Mesodermal cell (in vitro differentiated cells): Measurements from ENCODE around the gene MICAL3.
A peak's percentile ranks its signal among the peaks of the same experiment; 100 is the strongest.
"Not testable (repeated sequence)": the region's sequence is repeated elsewhere in the genome, so short reads cannot be mapped to it uniquely, and the experiment has no call there.

Experiments
- H3K27ac ChIP-seq: 2 replicates; pipeline ENCODE4 v1.7.0; 2013; ENCODE audit warnings: mild to moderate bottlenecking, low read depth, low read length, moderate library complexity; ENCODE audit not compliant: severe bottlenecking
- H3K36me3 ChIP-seq: 2 replicates; pipeline ENCODE4 v1.7.1; 2013; ENCODE audit warnings: mild to moderate bottlenecking, low read length, moderate library complexity; ENCODE audit not compliant: control insufficient read depth, insufficient read depth
- H3K4me1 ChIP-seq: one replicate; pipeline ENCODE4 v1.7.1; 2013; ENCODE audit warnings: mild to moderate bottlenecking, low read length; ENCODE audit not compliant: insufficient read depth, control insufficient read depth, poor library complexity, severe bottlenecking
- H3K4me3 ChIP-seq: 2 replicates; pipeline ENCODE4 v1.7.0; 2013; ENCODE audit warnings: low read length, control low read depth, mild to moderate bottlenecking; ENCODE audit not compliant: insufficient read depth, poor library complexity, severe bottlenecking; ENCODE audit errors: extremely low read depth
- H3K9me3 ChIP-seq: 2 replicates; pipeline ENCODE4 v1.7.1; 2013; ENCODE audit warnings: mild to moderate bottlenecking, low read length, moderate library complexity; ENCODE audit not compliant: control insufficient read depth
- WGBS, 2 experiments: methylation state at CpG; one replicate each; pipeline ENCODE4 v1.1.5; 2013; ENCODE audit warnings: missing lambda C conversion rate in 2 of 2; ENCODE audit not compliant: insufficient coverage in 2 of 2; 5-methylcytosine and 5-hydroxymethylcytosine counted together

Gene MICAL3

GRCh38 chr22:18067548-18068341 lies 43.4 kb upstream of the MICAL3 start:
- no peak overlapping the region for H3K27ac ChIP-seq
- peaks cover 6% of the 10 kb centered on the region for H3K4me1 ChIP-seq
- 80 to 84% methylated on average over 9 to 11 of the region's 14 CpGs for WGBS, 2 experiments
- H3K4me3 ChIP-seq: no peak overlapping the region
- H3K9me3 ChIP-seq: no peaks in the 10 kb centered on the region
- H3K36me3 ChIP-seq: no peaks in the 10 kb centered on the region

- Histone ChIP-seq H3K27ac (no peak overlapping the region), H3K4me1 (peaks cover 7% of the 10 kb centered on the region), H3K4me3 (no peak overlapping the region), H3K9me3 (no peaks in the 10 kb centered on the region), H3K36me3 (no peaks in the 10 kb centered on the region)
- WGBS, 2 experiments: 86 to 100% methylated on average over 1 to 3 of the region's 3 CpGs
These were observed 42.8 kb upstream of the MICAL3 start for GRCh38 chr22:18067121-18067520.

- H3K27ac ChIP-seq: no peak overlapping the region
- 82 to 90% methylated on average over 10 of the region's 12 CpGs for WGBS, 2 experiments
- peaks cover 8% of the 10 kb centered on the region for H3K4me1 ChIP-seq
- no peak overlapping the region for H3K4me3 ChIP-seq
- no peaks in the 10 kb centered on the region for H3K36me3 ChIP-seq
- no peaks in the 10 kb centered on the region for H3K9me3 ChIP-seq
These were observed 42.0 kb upstream of the MICAL3 start for GRCh38 chr22:18066181-18066859.

DNA sequence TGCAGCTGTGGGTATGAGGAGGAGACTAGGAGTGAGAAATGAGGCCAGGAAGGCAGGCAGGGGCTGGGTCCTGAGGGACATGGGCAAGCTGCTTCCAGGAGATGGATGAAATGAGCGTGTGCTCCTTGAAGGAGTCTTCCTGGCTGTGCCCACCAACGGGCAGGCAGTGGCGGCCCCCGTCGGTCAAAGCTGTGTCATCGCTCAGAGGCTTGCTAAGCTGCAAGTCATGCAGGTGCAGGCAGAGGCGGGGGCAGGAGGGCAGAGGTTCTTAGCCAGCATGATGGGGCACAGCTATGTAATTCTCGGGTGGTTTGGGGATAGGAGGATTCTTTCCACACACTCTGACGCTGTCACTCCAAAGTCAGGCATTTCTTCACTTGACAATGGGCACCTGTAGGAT lies 40.9 kb upstream of the MICAL3 start:
- Histone ChIP-seq H3K9me3 (no peaks in the 10 kb centered on the region), H3K36me3 (no peaks in the 10 kb centered on the region), H3K27ac (no peak overlapping the region), H3K4me3 (no peak overlapping the region), H3K4me1 (peaks cover 14% of the 10 kb centered on the region)
- 83 to 90% methylated on average over 4 of the region's 9 CpGs for WGBS, 2 experiments

DNA sequence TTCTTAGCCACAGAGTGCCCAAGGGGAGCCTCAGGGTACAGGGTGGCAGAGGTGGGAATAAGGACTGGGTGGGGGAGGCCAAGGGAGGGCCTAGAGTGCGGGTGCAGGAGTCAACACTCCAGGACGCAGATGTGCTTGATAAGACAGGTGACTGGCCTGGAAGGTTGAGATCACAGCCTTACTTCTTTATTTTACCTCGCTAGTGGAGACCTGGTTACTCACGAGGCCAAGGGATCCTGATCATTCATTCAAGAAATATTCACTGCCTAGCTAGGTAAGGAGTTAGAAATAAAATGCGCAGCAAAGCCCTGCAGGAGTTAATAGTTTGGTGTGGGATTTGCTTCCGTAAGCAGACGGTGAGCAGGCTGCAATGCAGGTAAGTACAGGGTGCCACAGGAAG lies 40.3 kb upstream of the MICAL3 start:
- Histone ChIP-seq H3K4me1 (peaks cover 14% of the 10 kb centered on the region), H3K27ac (no peak overlapping the region), H3K36me3 (no peaks in the 10 kb centered on the region), H3K9me3 (no peaks in the 10 kb centered on the region), H3K4me3 (no peak overlapping the region)
- WGBS, 2 experiments: 89 to 91% methylated on average over 5 of the region's 7 CpGs

DNA sequence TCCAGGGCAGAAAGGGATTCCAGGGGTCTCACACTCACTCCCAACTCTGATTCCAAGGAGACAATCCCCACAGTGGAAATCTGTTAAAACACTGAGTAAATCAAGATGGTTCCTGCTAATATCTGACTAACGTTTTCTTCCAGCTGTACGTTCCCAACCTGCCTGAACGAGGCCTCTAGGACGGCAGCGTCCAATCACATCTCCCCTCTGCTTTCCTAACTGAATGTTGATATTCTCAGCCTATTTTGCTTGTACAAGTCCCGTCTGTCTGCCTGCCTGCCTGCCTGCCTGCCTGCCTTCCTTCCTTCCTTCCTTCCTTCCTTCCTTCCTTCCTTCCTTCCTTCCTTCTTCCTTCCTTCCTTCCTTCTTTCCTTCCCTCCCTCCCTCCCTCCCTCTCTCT lies 39.4 kb upstream of the MICAL3 start:
- Histone ChIP-seq H3K4me1 (peaks cover 14% of the 10 kb centered on the region), H3K27ac (peak overlapping the region; percentile 81)
- H3K4me3 ChIP-seq, H3K9me3 ChIP-seq, H3K36me3 ChIP-seq: not testable (repeated sequence)
- 85 to 90% methylated on average over 5 to 6 of the region's 6 CpGs for WGBS, 2 experiments

- Histone ChIP-seq H3K9me3 (no peaks in the 10 kb centered on the region), H3K27ac (peak overlapping the region; percentile 81), H3K36me3 (no peaks in the 10 kb centered on the region), H3K4me1 (peaks cover 14% of the 10 kb centered on the region), H3K4me3 (no peak overlapping the region)
- WGBS, 2 experiments: 91 to 94% methylated on average over 4 to 7 of the region's 7 CpGs
These were observed 38.9 kb upstream of the MICAL3 start for GRCh38 chr22:18063306-18063705.

GRCh38 chr22:18062421-18062820 lies 38.1 kb upstream of the MICAL3 start:
- peak overlapping the region; percentile 81 for H3K27ac ChIP-seq
- no peaks in the 10 kb centered on the region for H3K36me3 ChIP-seq
- H3K9me3 ChIP-seq: no peaks in the 10 kb centered on the region
- H3K4me1 ChIP-seq: peaks cover 21% of the 10 kb centered on the region
- H3K4me3 ChIP-seq: no peak overlapping the region
- 90% methylated on average over 1 to 2 of the region's 3 CpGs for WGBS, 2 experiments

GRCh38 chr22:18060646-18061620 lies 36.6 kb upstream of the MICAL3 start:
- H3K4me1 ChIP-seq: peaks cover 30% of the 10 kb centered on the region
- 76 to 84% methylated on average over 6 to 10 of the region's 13 CpGs for WGBS, 2 experiments
- H3K9me3 ChIP-seq: no peaks in the 10 kb centered on the region
- no peaks in the 10 kb centered on the region for H3K36me3 ChIP-seq
- H3K27ac ChIP-seq: peak overlapping the region; percentile 70
- H3K4me3 ChIP-seq: no peak overlapping the region

DNA sequence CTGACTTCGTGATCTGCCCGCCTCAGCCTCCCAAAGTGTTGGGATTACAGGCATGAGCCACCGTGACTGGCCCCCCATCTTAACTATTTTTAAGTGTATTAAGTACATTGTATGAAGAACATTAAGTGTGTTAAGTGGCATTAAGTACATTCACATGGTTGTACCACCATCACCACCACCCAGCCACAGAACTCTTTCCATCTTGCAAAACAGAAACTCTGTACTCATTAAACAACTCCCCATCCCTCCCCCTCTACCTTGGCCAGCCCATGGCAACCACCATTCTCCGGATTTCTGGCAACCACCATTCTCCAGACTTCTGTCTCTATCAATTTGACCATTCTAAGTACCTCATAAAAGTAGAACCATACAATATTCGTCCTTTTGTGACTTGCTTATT lies 35.6 kb upstream of the MICAL3 start:
- Histone ChIP-seq H3K4me1 (peaks cover 33% of the 10 kb centered on the region), H3K4me3 (no peak overlapping the region), H3K36me3 (no peaks in the 10 kb centered on the region), H3K27ac (no peak overlapping the region), H3K9me3 (no peaks in the 10 kb centered on the region)
- 91 to 92% methylated on average over 2 of the region's 5 CpGs for whole genome bisulfite sequencing, 2 experiments
